Measurements from ENCODE around the gene GPR162.

- TF ChIP-seq CTCF (IDR thresholded peaks at IDR 0.05) (no peak), POLR2A (IDR thresholded peaks at IDR 0.05) (no peak)
These were observed 21.7 kb downstream of the GPR162 start for GRCh38 chr12:6843118-6843902.

All from right lobe of liver (tissue), 4 donors.